H1 (cell line): Measurements from ENCODE around the gene PIGT. TPM values are rescaled to one million over a fixed set of nuclear protein-coding genes. Genes with fewer than 3 reads are reported as not detected.

ENCODE experiments used
- CTCF ChIA-PET: fragments of 300-600 bp; sonication (Branson Sonifier 250); formaldehyde crosslinking; loops from one replicate; lab custom pipeline; 2021; ENCODE audit not compliant: partially characterized antibody; lab: Charles Lee
- POLR2A ChIA-PET: fragments of 300-600 bp; sonication (Branson Sonifier 250); formaldehyde crosslinking; loops from one replicate; lab custom pipeline; 2021; ENCODE audit warnings: inconsistent platforms; ENCODE audit not compliant: partially characterized antibody; lab: Charles Lee
- DNase-seq, 2 experiments: peaks; one replicate each; pipeline versions ENCODE4 v3.0.0 to v3.0.0-alpha.2; 2010 to 2022; ENCODE audit warnings: low spot score in 2 of 2, low read depth in 1 of 2, mixed read lengths in 1 of 2
- FAIRE-seq: peaks from 2 replicates; lab custom pipeline; 2011; peaks lifted over from hg19 to GRCh38; lab: Jason Lieb, UNC
- H2AFZ ChIP-seq: 2 replicates; pipeline ENCODE4 v1.8.1; 2012; ENCODE audit warnings: low read length, inconsistent platforms
- H2AK5ac ChIP-seq: 2 replicates; pipeline ENCODE4 v1.6.1; 2013; ENCODE audit warnings: low read depth, low read length
- H2BK120ac ChIP-seq: replicated peaks from 2 replicates; pipeline ENCODE3; 2013; ENCODE audit warnings: low read depth, low read length, inconsistent platforms
- H2BK12ac ChIP-seq: 2 replicates; pipeline ENCODE4 v1.6.1; 2013; ENCODE audit warnings: low read depth, low read length
- H2BK15ac ChIP-seq: 2 replicates; pipeline ENCODE4 v1.6.1; 2013; ENCODE audit warnings: low read length
- H2BK20ac ChIP-seq: 2 replicates; pipeline ENCODE4 v1.6.1; 2013; ENCODE audit warnings: low read length
- H2BK5ac ChIP-seq: 2 replicates; pipeline ENCODE4 v1.6.1; 2013; ENCODE audit warnings: low read depth, low read length
- H3K14ac ChIP-seq: 2 replicates; pipeline ENCODE4 v1.6.1; 2013; ENCODE audit warnings: inconsistent platforms; ENCODE audit not compliant: insufficient read length
- H3K18ac ChIP-seq: 2 replicates; pipeline ENCODE4 v1.6.1; 2013; ENCODE audit warnings: low read length; ENCODE audit errors: extremely low read depth
- H3K23ac ChIP-seq: 2 replicates; pipeline ENCODE4 v1.6.1; 2013; ENCODE audit warnings: inconsistent platforms; ENCODE audit not compliant: insufficient read length
- H3K23me2 ChIP-seq: 2 replicates; pipeline ENCODE4 v1.6.1; 2013; ENCODE audit warnings: low read depth, low read length
- H3K27ac ChIP-seq: 2 replicates; pipeline ENCODE4 v1.6.1; 2011; ENCODE audit warnings: low read depth, low read length, inconsistent platforms
- H3K27me3 ChIP-seq, 4 experiments: replicated peaks in 1 of 4; 1 replicate in 1 of 4; 2 replicates in 3 of 4; pipeline versions ENCODE4 v1.6.1 to v1.8.1; 2011 to 2013; ENCODE audit warnings: low read length in 3 of 4, mild to moderate bottlenecking in 3 of 4, inconsistent platforms in 2 of 4, mixed read lengths in 2 of 4, moderate library complexity in 1 of 4; ENCODE audit not compliant: control insufficient read depth in 3 of 4, insufficient read depth in 3 of 4; ENCODE audit errors: extremely low read depth in 1 of 4
- H3K36me3 ChIP-seq, 4 experiments: 2 replicates each; pipeline versions ENCODE4 v1.6.1 to v1.8.1; 2011 to 2013; ENCODE audit warnings: mild to moderate bottlenecking in 4 of 4, low read length in 3 of 4, moderate library complexity in 2 of 4, control low read depth in 1 of 4, inconsistent platforms in 1 of 4; ENCODE audit not compliant: insufficient read depth in 4 of 4, control insufficient read depth in 2 of 4
- H3K4ac ChIP-seq: replicated peaks from 2 replicates; pipeline ENCODE3; 2013; ENCODE audit warnings: low read length, low read depth, mixed read lengths, inconsistent platforms; ENCODE audit not compliant: insufficient read length
- H3K4me1 ChIP-seq, 4 experiments: replicated peaks in 1 of 4; 1 replicate in 1 of 4; 2 replicates in 3 of 4; pipeline versions ENCODE4 v1.6.1 to v1.8.1; 2011 to 2013; ENCODE audit warnings: low read length in 3 of 4, inconsistent platforms in 2 of 4, mixed read lengths in 1 of 4; ENCODE audit not compliant: insufficient read depth in 4 of 4, control insufficient read depth in 3 of 4
- H3K4me2 ChIP-seq, 2 experiments: 2 replicates each; pipeline versions ENCODE4 v1.6.1 to v1.8.1; 2011 to 2013; ENCODE audit warnings: low read depth in 2 of 2, low read length in 2 of 2, control low read depth in 1 of 2, inconsistent platforms in 1 of 2, mild to moderate bottlenecking in 1 of 2; ENCODE audit not compliant: insufficient read depth in 1 of 2
- H3K4me3 ChIP-seq, 4 experiments: fragments of 200-600, 300-600 bp in 1 of 4; sonication (generic), shearing (Covaris generic), sonication (Bioruptor Twin) in 1 of 4; 2 replicates each; pipeline versions ENCODE4 v1.5.1 to v1.8.1; 2011 to 2016; ENCODE audit warnings: low read length in 4 of 4, low read depth in 3 of 4, control low read depth in 2 of 4, inconsistent platforms in 2 of 4, mild to moderate bottlenecking in 2 of 4, mixed read lengths in 1 of 4, moderate library complexity in 1 of 4; ENCODE audit not compliant: insufficient read depth in 2 of 4; ENCODE audit errors: extremely low read depth in 1 of 4
- H3K56ac ChIP-seq: replicated peaks from 2 replicates; pipeline ENCODE3; 2013; ENCODE audit warnings: low read depth, mild to moderate bottlenecking, mixed read lengths, low read length, inconsistent platforms; ENCODE audit not compliant: insufficient read length
- H3K79me1 ChIP-seq: 2 replicates; pipeline ENCODE4 v1.6.1; 2013; ENCODE audit warnings: low read depth, low read length, control low read depth
- H3K79me2 ChIP-seq, 2 experiments: 2 replicates each; pipeline versions ENCODE4 v1.6.1 to v1.8.1; 2012 to 2013; ENCODE audit warnings: low read length in 2 of 2, mild to moderate bottlenecking in 2 of 2, inconsistent platforms in 1 of 2; ENCODE audit not compliant: insufficient read depth in 2 of 2, control insufficient read depth in 1 of 2
- H3K9ac ChIP-seq, 4 experiments: replicated peaks in 1 of 4; 1 replicate in 1 of 4; 2 replicates in 3 of 4; pipeline versions ENCODE4 v1.6.1 to v1.8.1; 2011 to 2013; ENCODE audit warnings: low read depth in 3 of 4, low read length in 3 of 4, control low read depth in 2 of 4, mild to moderate bottlenecking in 2 of 4, moderate library complexity in 2 of 4, inconsistent platforms in 1 of 4; ENCODE audit errors: extremely low read depth in 1 of 4
- H3K9me3 ChIP-seq, 2 experiments: 2 replicates each; pipeline versions ENCODE4 v1.6.1 to v1.8.1; 2012 to 2013; ENCODE audit warnings: mild to moderate bottlenecking in 2 of 2, moderate library complexity in 2 of 2, control low read depth in 1 of 2, inconsistent platforms in 1 of 2, low read depth in 1 of 2, low read length in 1 of 2, mixed read lengths in 1 of 2; ENCODE audit not compliant: insufficient read depth in 2 of 2
- H4K20me1 ChIP-seq, 2 experiments: replicated peaks in 1 of 2; 2 replicates each; pipeline versions ENCODE3 to v1.8.1; 2011 to 2013; ENCODE audit warnings: inconsistent platforms in 2 of 2, low read length in 2 of 2, mild to moderate bottlenecking in 1 of 2; ENCODE audit not compliant: insufficient read depth in 2 of 2, control insufficient read depth in 1 of 2
- H4K5ac ChIP-seq: 2 replicates; pipeline ENCODE4 v1.6.1; 2013; ENCODE audit warnings: low read length, low read depth, mixed read lengths, inconsistent platforms; ENCODE audit not compliant: insufficient read length
- H4K8ac ChIP-seq: 2 replicates; pipeline ENCODE4 v1.8.0; 2013; ENCODE audit warnings: mild to moderate bottlenecking, moderate library complexity, low read length, inconsistent platforms; ENCODE audit not compliant: insufficient read depth; ENCODE audit errors: extremely low read depth
- H4K91ac ChIP-seq: replicated peaks from 2 replicates; pipeline ENCODE3; 2013; ENCODE audit warnings: low read length, mixed read lengths, inconsistent platforms; ENCODE audit not compliant: insufficient read length
- CHD2 ChIP-seq: IDR thresholded peaks from 2 replicates; pipeline ENCODE4 v1.6.1; 2012; ENCODE audit warnings: low read length, improper control_type of control experiment
- CREB1 ChIP-seq: IDR thresholded peaks from 2 replicates; pipeline ENCODE4 v1.6.1; 2012; ENCODE audit warnings: inconsistent platforms
- SP2 ChIP-seq: IDR thresholded peaks from 2 replicates; pipeline ENCODE4 v1.6.1; 2012; ENCODE audit warnings: mild to moderate bottlenecking, low read length, inconsistent platforms
- WGBS, 2 experiments: shearing (Covaris generic) in 1 of 2; methylation state at CpG; one replicate each; pipeline versions ENCODE4 v1.1.6 to v1.1.7; 2013 to 2015; ENCODE audit warnings: low lambda C conversion rate in 2 of 2, mixed read lengths in 2 of 2, inconsistent platforms in 1 of 2, low coverage in 1 of 2, missing lambda C conversion rate in 1 of 2; ENCODE audit not compliant: insufficient replicate concordance in 2 of 2, insufficient coverage in 1 of 2, insufficient read length in 1 of 2; ENCODE audit errors: extremely low coverage in 1 of 2, missing lambda C conversion rate in 1 of 2; 5-methylcytosine and 5-hydroxymethylcytosine counted together
- long read RNA-seq, 2 experiments: library from RNA in 1 of 2; library from capped mRNA in 1 of 2; stranded (forward); transcript quantifications; one replicate each; pipeline ENCODE4 v2.0.0, GENCODE V29; 2021; ENCODE audit warnings: inconsistent platforms in 1 of 2
- polyA minus RNA-seq, 3 experiments: library from RNA; depleted of rRNA, polyadenylated mRNA; stranded (reverse); fragments of >200 nt; gene quantifications; 1 replicate in 2 of 3; 2 replicates in 1 of 3; pipeline ENCODE4 v1.2.3, GENCODE V29; 2011
- polyA plus RNA-seq, 7 experiments: library from polyadenylated mRNA; depleted of rRNA in 3 of 7; stranded (reverse) in 5 of 7; unstranded in 2 of 7; fragments of >200 nt in 5 of 7; fragments of 200-250 nt in 2 of 7; gene quantifications; 1 replicate in 5 of 7; 2 replicates in 1 of 7; 4 replicates in 1 of 7; pipeline versions ENCODE4 v1.2.1 to v1.2.3, GENCODE V29; 2011 to 2013; ENCODE audit warnings: missing spikeins in 2 of 7, mixed read lengths in 2 of 7
- total RNA-seq: library from RNA; stranded (reverse); fragmentation: NEBNext Ultra II Directional; extraction: Animal tissue kit (Norgen Biotek cat#: 25700); gene quantifications from 2 replicates; pipeline ENCODE4 v1.2.1, GENCODE V29; 2021

Gene PIGT
- total RNA-seq, result 64.3 and 66.0 TPM in 2 replicates
- polyA plus RNA-seq (2011; rRNA removed), result 89.7 and 113 TPM in 2 replicates
- 43.9 TPM for polyA plus RNA-seq (2011; cell fraction: cytosol; rRNA removed)
- polyA plus RNA-seq (2011; cell fraction: nucleus; rRNA removed), result 108 TPM
- polyA plus RNA-seq (2012, experiment 1 of 2), result 44.9 to 80.5 TPM (median 75.7 TPM) in 4 replicates
- polyA plus RNA-seq (2012, experiment 2 of 2), result 96.4 TPM
- 122 TPM for polyA plus RNA-seq (2013, experiment 1 of 2)
- polyA plus RNA-seq (2013, experiment 2 of 2), result 130 TPM
- polyA minus RNA-seq (2011; rRNA and poly(A)+ RNA removed), result 46.3 and 58.1 TPM in 2 replicates
- polyA minus RNA-seq (2011; cell fraction: cytosol; rRNA and poly(A)+ RNA removed), result 44.5 TPM
- 48.0 TPM for polyA minus RNA-seq (2011; cell fraction: nucleus; rRNA and poly(A)+ RNA removed)
- long read RNA-seq, experiment 1, transcript PIGT-202 (12 exons, 2,245 nt), result major isoform, 29 of 82 reads
- long read RNA-seq, experiment 1, partial matches to known transcripts, result 27 of 82 reads
- long read RNA-seq, experiment 1, other reads (novel, unspliced or antisense), result 8 of 82 reads
- long read RNA-seq, experiment 2, transcript PIGT-202 (12 exons, 2,245 nt), result major isoform, 23 of 29 reads
- long read RNA-seq, experiment 2, partial matches to known transcripts, result 1 of 29 reads
- long read RNA-seq, experiment 2, other reads (novel, unspliced or antisense), result 2 of 29 reads

GRCh38 chr20:45415822-45416637, at the start of gene PIGT:
TSS of gene PIGT (plus strand) at chr20:45416141. CDS start at chr20:45416157, 16 bp downstream.
- FAIRE-seq (no peak), DNase-seq (peak; percentile 54 to 84)
- H3K27ac ChIP-seq, result peak within 1 kb of the TSS; percentile 49
- peaks cover 9 to 24% (median 16%) of the 10 kb centered on the region in 4 experiments for H3K36me3 ChIP-seq
- no peak within 1 kb of the TSS for H2BK120ac ChIP-seq
- H2BK20ac ChIP-seq, result no peak within 1 kb of the TSS
- ChIA-PET CTCF (interaction anchor here (1.0 to 6.7 kb wide), 8 partner anchors 9 to 123 kb away, joined by 4 to 54 read pairs (median 9); partner anchors contain the start of gene SYS1), POLR2A (interaction anchor here (0.7 to 6.8 kb wide), 9 partner anchors 10 to 78 kb away, joined by 3 to 71 read pairs (median 4); partner anchors contain the start of genes DBNDD2 and WFDC2)
- H3K27me3 ChIP-seq, result no peaks in the 10 kb centered on the region
- H2AK5ac ChIP-seq, result no peak within 1 kb of the TSS
- peaks cover 3% of the 10 kb centered on the region for H3K79me1 ChIP-seq
- 1% methylated on average over 52 of the region's 52 CpGs; no CpG with 5 or more reads in 1 of the 2 experiments for WGBS, 2 experiments
- peak within 1 kb of the TSS; percentile 63 for H2AFZ ChIP-seq
- H4K91ac ChIP-seq, result no peak within 1 kb of the TSS
- no peak within 1 kb of the TSS for H2BK15ac ChIP-seq
- H2BK12ac ChIP-seq, result no peak within 1 kb of the TSS; the same call in 1 of the 2 replicates
- H3K9me3 ChIP-seq, result no peaks in the 10 kb centered on the region
- H3K23ac ChIP-seq, result no peak within 1 kb of the TSS
- peak within 1 kb of the TSS; percentile 86 for H4K5ac ChIP-seq
- peak within 1 kb of the TSS; percentile 64 to 77 (median 73) for H3K9ac ChIP-seq
- peak within 1 kb of the TSS; percentile 74 to 89 (median 82) for H3K4me3 ChIP-seq
- peak within 1 kb of the TSS; percentile 62; the same call in 1 of the 2 replicates for H3K18ac ChIP-seq
- peak within 1 kb of the TSS; percentile 98 for H4K8ac ChIP-seq
- H3K79me2 ChIP-seq, result peaks cover 0 to 20% of the 10 kb centered on the region in 2 experiments; a peak in 2 of 4 replicates
- H3K4me1 ChIP-seq, result peaks cover 0 to 5% (median 2%) of the 10 kb centered on the region in 4 experiments; a peak in 3 of 7 replicates
- no peak within 1 kb of the TSS for H3K4ac ChIP-seq
- peak within 1 kb of the TSS; percentile 88 to 91 for H3K4me2 ChIP-seq
- H3K14ac ChIP-seq, result no peak within 1 kb of the TSS
- peak within 1 kb of the TSS; percentile 84; the same call in 1 of the 2 replicates for H2BK5ac ChIP-seq
- H3K23me2 ChIP-seq, result peaks cover 6% of the 10 kb centered on the region
- H3K56ac ChIP-seq, result peak within 1 kb of the TSS; percentile 59
- H4K20me1 ChIP-seq, result peaks cover 0 to 4% of the 10 kb centered on the region in 2 experiments
- TF ChIP-seq SP2 (no peak), CHD2 (no peak), CREB1 (peak; percentile 92)
